Neuronal stem cell (in vitro differentiated cells): ENCODE results near the gene YPEL5.

Experiments used
- DNase-seq: peaks from one replicate; pipeline ENCODE4 v3.0.0-alpha.2; 2013; ENCODE audit warnings: low spot score
- H2AFZ ChIP-seq: one replicate; pipeline ENCODE4 v1.6.1; 2013; ENCODE audit warnings: mild to moderate bottlenecking, low read length, inconsistent platforms
- H2AK5ac ChIP-seq: 2 replicates; pipeline ENCODE4 v1.6.1; 2013; ENCODE audit warnings: low read depth, mild to moderate bottlenecking, inconsistent platforms, low read length, moderate library complexity, mixed read lengths
- H2BK120ac ChIP-seq: 2 replicates; pipeline ENCODE4 v1.6.1; 2013; ENCODE audit warnings: low read depth, mild to moderate bottlenecking, inconsistent platforms, low read length, moderate library complexity, mixed read lengths
- H2BK12ac ChIP-seq: one replicate; pipeline ENCODE4 v1.6.1; 2013; ENCODE audit warnings: low read length, inconsistent platforms
- H2BK15ac ChIP-seq: 2 replicates; pipeline ENCODE4 v1.6.1; 2013; ENCODE audit warnings: mild to moderate bottlenecking, low read length, inconsistent platforms, mixed read lengths
- H2BK5ac ChIP-seq: one replicate; pipeline ENCODE4 v1.6.1; 2013; ENCODE audit warnings: inconsistent platforms, mild to moderate bottlenecking, low read length, moderate library complexity
- H3K14ac ChIP-seq: one replicate; pipeline ENCODE4 v1.6.1; 2013; ENCODE audit warnings: low read length, inconsistent platforms
- H3K18ac ChIP-seq: 2 replicates; pipeline ENCODE4 v1.6.1; 2013; ENCODE audit warnings: low read length, inconsistent platforms
- H3K23ac ChIP-seq: 2 replicates; pipeline ENCODE4 v1.6.1; 2013; ENCODE audit warnings: low read depth, mild to moderate bottlenecking, mixed read lengths, low read length, inconsistent platforms; ENCODE audit not compliant: poor library complexity
- H3K27ac ChIP-seq: replicated peaks from 3 replicates; pipeline ENCODE4 v1.5.1; 2013; ENCODE audit warnings: low read length, inconsistent platforms
- H3K27me3 ChIP-seq, 3 experiments: 2 replicates each; pipeline ENCODE4 v1.6.1; 2013; ENCODE audit warnings: low read length in 3 of 3, mild to moderate bottlenecking in 2 of 3, inconsistent platforms in 1 of 3, low read depth in 1 of 3, mixed read lengths in 1 of 3, moderate library complexity in 1 of 3; ENCODE audit not compliant: control insufficient read depth in 3 of 3, insufficient read depth in 3 of 3
- H3K36me3 ChIP-seq, 2 donors: replicated peaks in 1 of 2; 2 replicates each; pipeline ENCODE4 v1.6.1; 2013; ENCODE audit warnings: low read length in 2 of 2; ENCODE audit not compliant: control insufficient read depth in 2 of 2, insufficient read depth in 2 of 2
- H3K4ac ChIP-seq: 2 replicates; pipeline ENCODE4 v1.6.1; 2013; ENCODE audit warnings: inconsistent platforms, mild to moderate bottlenecking, low read length, moderate library complexity
- H3K4me1 ChIP-seq, 2 donors: 1 replicate in 1 of 2; 2 replicates in 1 of 2; pipeline ENCODE4 v1.6.1; 2013; ENCODE audit warnings: low read length in 2 of 2, low read depth in 1 of 2; ENCODE audit not compliant: control insufficient read depth in 2 of 2, insufficient read depth in 1 of 2
- H3K4me2 ChIP-seq: one replicate; pipeline ENCODE4 v1.6.1; 2013; ENCODE audit warnings: mild to moderate bottlenecking, low read length, inconsistent platforms; ENCODE audit not compliant: insufficient read depth, poor library complexity, severe bottlenecking
- H3K4me3 ChIP-seq, 2 donors: 2 replicates each; pipeline ENCODE4 v1.5.1; 2013; ENCODE audit warnings: low read length in 2 of 2, mild to moderate bottlenecking in 2 of 2, inconsistent platforms in 1 of 2, moderate library complexity in 1 of 2
- H3K79me1 ChIP-seq: one replicate; pipeline ENCODE4 v1.6.1; 2013; ENCODE audit warnings: low read depth, mild to moderate bottlenecking, inconsistent platforms, low read length, moderate library complexity
- H3K9ac ChIP-seq: one replicate; pipeline ENCODE4 v1.6.1; 2013; ENCODE audit warnings: mild to moderate bottlenecking, low read depth, low read length, inconsistent platforms; ENCODE audit not compliant: poor library complexity
- H3K9me3 ChIP-seq, 2 donors: replicated peaks in 1 of 2; 2 replicates each; pipeline versions ENCODE3 to v1.6.1; 2013; ENCODE audit warnings: low read length in 2 of 2, mild to moderate bottlenecking in 2 of 2, inconsistent platforms in 1 of 2, low read depth in 1 of 2, mixed read lengths in 1 of 2, moderate library complexity in 1 of 2; ENCODE audit not compliant: control insufficient read depth in 2 of 2, insufficient read depth in 1 of 2
- H4K8ac ChIP-seq: one replicate; pipeline ENCODE4 v1.6.1; 2013; ENCODE audit warnings: low read depth, mild to moderate bottlenecking, inconsistent platforms, low read length, moderate library complexity
- H4K91ac ChIP-seq: one replicate; pipeline ENCODE4 v1.6.1; 2013; ENCODE audit warnings: low read length, low read depth, mild to moderate bottlenecking, inconsistent platforms; ENCODE audit not compliant: poor library complexity
- WGBS, 2 donors: extraction: QIAGEN DNeasy Blood & Tissue Kit; methylation state at CpG; one replicate each; pipeline ENCODE4 v1.1.7; 2013; ENCODE audit warnings: missing lambda C conversion rate in 2 of 2, mixed read lengths in 1 of 2; ENCODE audit not compliant: insufficient read length in 2 of 2, insufficient replicate concordance in 1 of 2; ENCODE audit errors: extremely low coverage in 2 of 2; 5-methylcytosine and 5-hydroxymethylcytosine counted together

YPEL5 gene

DNA sequence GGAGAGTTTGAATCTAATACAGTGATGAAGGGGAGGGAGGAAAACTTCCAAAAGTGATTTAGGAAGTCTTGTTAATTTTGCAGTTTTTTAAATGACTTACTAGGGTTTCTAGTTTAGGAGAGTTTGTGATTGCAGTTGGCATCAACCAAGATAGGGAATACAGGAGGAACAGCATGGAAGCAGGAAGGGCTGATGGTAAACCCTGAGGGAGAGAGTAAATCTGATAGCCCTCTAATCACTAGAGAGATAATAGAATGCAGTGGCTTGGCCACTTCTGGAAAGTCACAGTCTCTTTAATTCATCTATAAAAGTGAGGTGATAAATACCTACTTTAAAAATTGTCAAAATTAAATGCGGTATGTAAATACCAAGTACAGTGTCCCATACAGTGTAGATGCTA lies 5.6 kb downstream of the YPEL5 start:
- no peak overlapping the region for H2AFZ ChIP-seq
- no peak overlapping the region for H3K4me3 ChIP-seq

DNA sequence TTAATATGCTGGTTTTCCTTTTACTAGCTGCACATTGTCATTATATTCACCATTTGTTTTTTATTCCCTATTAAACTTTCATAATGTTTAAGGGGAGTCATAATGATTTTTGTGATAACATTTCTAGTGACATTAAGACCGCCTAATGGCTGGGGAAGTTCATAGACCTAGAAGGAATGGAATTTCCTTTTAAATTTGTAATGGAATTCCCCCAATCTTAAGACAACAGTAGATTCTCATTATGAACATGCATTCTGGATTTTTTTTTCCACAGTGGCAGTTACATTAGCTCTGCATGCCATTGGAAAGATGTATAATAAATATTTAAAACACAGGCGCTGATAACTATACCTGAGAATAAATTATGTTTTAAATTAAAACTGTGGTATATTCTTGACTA lies 8.4 kb downstream of the YPEL5 start:
- Histone ChIP-seq H3K14ac (no peak overlapping the region), H3K9ac (no peak overlapping the region), H3K23ac (no peak overlapping the region), H3K79me1 (peaks cover 2% of the 10 kb centered on the region), H3K27me3 (no peaks in the 10 kb centered on the region), H3K4ac (no peak overlapping the region), H4K8ac (no peak overlapping the region), H2BK12ac (no peak overlapping the region), H3K4me3 (no peak overlapping the region), H3K4me2 (no peak overlapping the region), H3K9me3 (no peaks in the 10 kb centered on the region), H2BK120ac (no peak overlapping the region), H2AK5ac (no peak overlapping the region), H2AFZ (no peak overlapping the region), H3K27ac (no peak overlapping the region), H3K36me3 (peaks cover 6 to 44% of the 10 kb centered on the region in 2 donors), H3K18ac (no peak overlapping the region), H3K4me1 (peaks cover 0 to 1% of the 10 kb centered on the region in 2 donors), H2BK5ac (no peak overlapping the region), H4K91ac (no peak overlapping the region), H2BK15ac (no peak overlapping the region)
- WGBS, 2 donors, result no CpG with 5 or more reads among the region's 2 CpGs
- no peak for DNase-seq

More for the DNA sequence above, 5.6 kb downstream of the YPEL5 start:
- Histone ChIP-seq H3K79me1 (no peaks in the 10 kb centered on the region), H3K27ac (no peak overlapping the region), H2AK5ac (no peak overlapping the region), H2BK15ac (no peak overlapping the region), H4K91ac (no peak overlapping the region), H3K36me3 (peaks cover 2 to 23% of the 10 kb centered on the region in 2 donors), H3K27me3 (no peaks in the 10 kb centered on the region), H3K9ac (no peak overlapping the region), H3K4me2 (no peak overlapping the region), H2BK5ac (no peak overlapping the region), H3K4me1 (peaks cover 5 to 8% of the 10 kb centered on the region in 2 donors), H4K8ac (no peak overlapping the region), H2BK12ac (no peak overlapping the region), H3K14ac (no peak overlapping the region), H3K23ac (no peak overlapping the region), H3K18ac (no peak overlapping the region), H3K9me3 (no peaks in the 10 kb centered on the region), H2BK120ac (no peak overlapping the region), H3K4ac (no peak overlapping the region)
- WGBS, 2 donors, result no CpG with 5 or more reads among the region's 1 CpG
- no peak for DNase-seq

DNA sequence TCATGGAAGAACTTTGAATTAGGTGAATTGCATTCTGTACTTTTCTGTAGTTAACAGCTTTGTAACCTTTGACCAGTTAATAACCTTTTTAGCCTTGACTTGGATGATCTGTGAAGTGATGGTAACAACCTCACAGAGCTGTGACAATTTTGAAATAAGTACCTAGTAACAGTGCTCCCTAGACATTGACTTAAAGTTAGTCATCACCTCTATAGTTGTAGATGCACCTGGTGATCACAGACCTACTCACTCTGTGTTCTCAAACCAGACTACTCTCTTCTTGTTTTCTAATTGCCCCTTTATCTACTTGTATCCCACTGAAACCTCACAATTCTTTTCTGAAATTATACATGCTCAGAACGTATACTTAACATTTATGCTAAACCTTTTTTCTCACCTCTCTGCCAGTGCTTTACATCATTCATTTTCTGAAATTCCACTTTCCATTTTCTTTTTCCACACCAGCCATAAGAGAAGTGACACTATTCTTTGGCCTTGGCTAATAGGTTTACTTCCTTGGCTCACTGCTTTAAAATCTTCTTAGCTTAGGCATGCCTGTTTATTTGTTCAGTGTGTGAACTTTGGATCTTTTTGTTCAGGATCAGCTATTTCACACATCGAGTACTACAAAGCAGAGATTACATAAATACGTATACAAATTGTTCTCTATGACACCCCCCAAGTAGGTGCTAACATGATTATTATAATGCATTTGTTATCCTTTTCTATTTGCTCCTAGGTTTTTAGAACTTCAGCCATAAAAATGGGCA lies 9.3 kb downstream of the YPEL5 start:
- Histone ChIP-seq H3K4me1 (no peaks in the 10 kb centered on the region), H3K23ac (no peak overlapping the region), H3K36me3 (peaks cover 6 to 48% of the 10 kb centered on the region in 2 donors), H2BK12ac (no peak overlapping the region), H3K79me1 (peaks cover 2% of the 10 kb centered on the region), H3K4me3 (no peak overlapping the region), H2BK15ac (no peak overlapping the region), H3K18ac (no peak overlapping the region), H3K27me3 (no peaks in the 10 kb centered on the region), H2BK5ac (no peak overlapping the region), H3K14ac (no peak overlapping the region), H3K9ac (no peak overlapping the region), H2BK120ac (no peak overlapping the region), H3K4ac (no peak overlapping the region), H3K9me3 (no peaks in the 10 kb centered on the region), H4K91ac (no peak overlapping the region), H3K27ac (no peak overlapping the region), H3K4me2 (no peak overlapping the region), H2AK5ac (no peak overlapping the region), H4K8ac (no peak overlapping the region), H2AFZ (no peak overlapping the region)
- WGBS, 2 donors, result no CpG with 5 or more reads among the region's 3 CpGs
- no peak for DNase-seq

DNA sequence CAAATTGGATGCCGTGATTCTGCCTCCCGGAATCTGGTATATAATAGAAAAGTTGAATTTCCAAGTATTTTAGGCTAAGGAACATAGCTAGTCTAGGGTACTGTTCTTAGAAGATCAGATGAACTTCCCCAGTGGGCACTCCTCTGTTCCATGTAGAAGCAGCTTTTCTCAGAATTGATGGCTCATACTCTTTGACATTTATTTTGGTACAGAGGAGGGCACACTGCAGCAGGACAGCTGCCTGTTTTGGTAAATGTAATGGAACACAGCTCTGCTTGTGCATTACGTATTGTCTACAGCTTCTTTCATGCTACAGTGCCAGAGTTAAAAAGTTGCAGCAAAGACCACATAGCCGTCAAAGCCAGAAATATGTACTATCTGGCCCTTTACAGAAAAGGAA lies 10.8 kb downstream of the YPEL5 start:
- H4K91ac ChIP-seq, result no peak overlapping the region
- no peak overlapping the region for H3K9ac ChIP-seq
- no peak overlapping the region for H3K27ac ChIP-seq
- no peaks in the 10 kb centered on the region for H3K9me3 ChIP-seq
- no peak overlapping the region for H3K14ac ChIP-seq
- H3K4me2 ChIP-seq, result no peak overlapping the region
- H2AFZ ChIP-seq, result no peak overlapping the region
- no peaks in the 10 kb centered on the region for H3K4me1 ChIP-seq
- no peak overlapping the region for H3K23ac ChIP-seq
- DNase-seq, result no peak
- WGBS, 2 donors, result no CpG with 5 or more reads among the region's 4 CpGs
- no peak overlapping the region for H2BK120ac ChIP-seq
- H3K4me3 ChIP-seq, result no peak overlapping the region
- H2BK5ac ChIP-seq, result no peak overlapping the region
- no peak overlapping the region for H2BK12ac ChIP-seq
- H2AK5ac ChIP-seq, result no peak overlapping the region
- peaks cover 2% of the 10 kb centered on the region for H3K79me1 ChIP-seq
- no peak overlapping the region for H2BK15ac ChIP-seq
- no peak overlapping the region for H4K8ac ChIP-seq
- no peak overlapping the region for H3K4ac ChIP-seq
- H3K27me3 ChIP-seq, result no peaks in the 10 kb centered on the region
- H3K36me3 ChIP-seq, result peaks cover 6 to 48% of the 10 kb centered on the region in 2 donors
- no peak overlapping the region for H3K18ac ChIP-seq
